Mesenchymal stem cell (in vitro differentiated cells and primary cell): ENCODE measurements around the gene ERICH6B.

Source experiments
- DNase-seq: peaks from one replicate; pipeline ENCODE4 v3.0.0-alpha.2; 2013
- H2AFZ ChIP-seq: one replicate; pipeline ENCODE4 v1.6.1; 2013; ENCODE audit warnings: low read depth, mild to moderate bottlenecking, control low read depth, inconsistent platforms, low read length, moderate library complexity
- H2AK5ac ChIP-seq: 2 replicates; pipeline ENCODE4 v1.6.1; 2013; ENCODE audit warnings: low read length, moderate library complexity, mild to moderate bottlenecking, inconsistent platforms; ENCODE audit not compliant: severe bottlenecking
- H2BK120ac ChIP-seq: one replicate; pipeline ENCODE4 v1.6.1; 2013; ENCODE audit warnings: low read depth, mild to moderate bottlenecking, inconsistent platforms, low read length, moderate library complexity
- H2BK12ac ChIP-seq, 2 experiments: one replicate each; pipeline ENCODE4 v1.6.1; 2013; ENCODE audit warnings: inconsistent platforms in 2 of 2, low read length in 2 of 2, mild to moderate bottlenecking in 2 of 2, moderate library complexity in 2 of 2, control low read depth in 1 of 2
- H2BK15ac ChIP-seq: one replicate; pipeline ENCODE4 v1.6.1; 2013; ENCODE audit warnings: mild to moderate bottlenecking, low read depth, inconsistent platforms; ENCODE audit not compliant: poor library complexity, severe bottlenecking
- H2BK5ac ChIP-seq: 2 replicates; pipeline ENCODE4 v1.6.1; 2013; ENCODE audit warnings: low read depth, mild to moderate bottlenecking, low read length, control low read depth, inconsistent platforms; ENCODE audit not compliant: poor library complexity, severe bottlenecking
- H3K14ac ChIP-seq, 2 experiments: one replicate each; pipeline ENCODE4 v1.6.1; 2013; ENCODE audit warnings: inconsistent platforms in 2 of 2, low read length in 2 of 2, control low read depth in 1 of 2, mild to moderate bottlenecking in 1 of 2, moderate library complexity in 1 of 2
- H3K18ac ChIP-seq, 2 experiments: one replicate each; pipeline ENCODE4 v1.6.1; 2013; ENCODE audit warnings: inconsistent platforms in 2 of 2, low read length in 2 of 2, control low read depth in 1 of 2, low read depth in 1 of 2, mild to moderate bottlenecking in 1 of 2
- H3K23ac ChIP-seq, 2 experiments: one replicate each; pipeline ENCODE4 v1.6.1; 2013; ENCODE audit warnings: inconsistent platforms in 2 of 2, low read length in 2 of 2, mild to moderate bottlenecking in 2 of 2, moderate library complexity in 2 of 2, control low read depth in 1 of 2
- H3K27ac ChIP-seq: 2 replicates; pipeline ENCODE4 v1.5.1; 2013; ENCODE audit warnings: mild to moderate bottlenecking, moderate library complexity, low read length, control low read depth, inconsistent platforms; ENCODE audit not compliant: poor library complexity, severe bottlenecking
- H3K27me3 ChIP-seq, 2 experiments: 2 replicates each; pipeline versions ENCODE4 v1.6.1 to v1.7.0; 2013; ENCODE audit warnings: low read length in 2 of 2, mild to moderate bottlenecking in 2 of 2, moderate library complexity in 2 of 2, control low read depth in 1 of 2, inconsistent platforms in 1 of 2; ENCODE audit not compliant: control insufficient read depth in 1 of 2, insufficient read depth in 1 of 2
- H3K36me3 ChIP-seq, 2 experiments: 2 replicates each; pipeline versions ENCODE4 v1.6.1 to v1.7.0; 2013; ENCODE audit warnings: low read length in 2 of 2, control low read depth in 1 of 2, inconsistent platforms in 1 of 2, low read depth in 1 of 2, mild to moderate bottlenecking in 1 of 2; ENCODE audit not compliant: insufficient read depth in 2 of 2, control insufficient read depth in 1 of 2
- H3K4ac ChIP-seq, 2 experiments: one replicate each; pipeline ENCODE4 v1.6.1; 2013; ENCODE audit warnings: inconsistent platforms in 2 of 2, low read length in 2 of 2, mild to moderate bottlenecking in 2 of 2, moderate library complexity in 2 of 2, control low read depth in 1 of 2, low read depth in 1 of 2
- H3K4me1 ChIP-seq: 2 replicates; pipeline ENCODE4 v1.6.1; 2013; ENCODE audit warnings: low read depth, low read length, control low read depth; ENCODE audit not compliant: control insufficient read depth, insufficient read depth
- H3K4me2 ChIP-seq: 2 replicates; pipeline ENCODE4 v1.6.1; 2013; ENCODE audit warnings: low read length, mild to moderate bottlenecking, inconsistent platforms; ENCODE audit not compliant: poor library complexity, severe bottlenecking
- H3K4me3 ChIP-seq, 2 experiments: 2 replicates each; pipeline versions ENCODE4 v1.5.1 to v1.7.0; 2013; ENCODE audit warnings: low read length in 2 of 2, mild to moderate bottlenecking in 2 of 2, control low read depth in 1 of 2, low read depth in 1 of 2; ENCODE audit not compliant: insufficient read depth in 1 of 2
- H3K79me1 ChIP-seq: replicated peaks from 2 replicates; pipeline ENCODE4 v1.6.1; 2013; ENCODE audit warnings: mild to moderate bottlenecking, control low read depth, low read length, inconsistent platforms; ENCODE audit not compliant: poor library complexity, severe bottlenecking
- H3K9ac ChIP-seq: 2 replicates; pipeline ENCODE4 v1.7.0; 2013; ENCODE audit warnings: mild to moderate bottlenecking, low read length, moderate library complexity
- H3K9me3 ChIP-seq: 2 replicates; pipeline ENCODE4 v1.7.0; 2013; ENCODE audit warnings: mild to moderate bottlenecking, low read length; ENCODE audit not compliant: control insufficient read depth
- H4K8ac ChIP-seq: one replicate; pipeline ENCODE4 v1.6.1; 2013; ENCODE audit warnings: inconsistent platforms, mild to moderate bottlenecking, low read length, moderate library complexity
- H4K91ac ChIP-seq: one replicate; pipeline ENCODE4 v1.6.1; 2013; ENCODE audit warnings: mild to moderate bottlenecking, low read length, inconsistent platforms
- WGBS: methylation state at CpG from one replicate; pipeline ENCODE4 v1.1.7; 2013; ENCODE audit warnings: mixed read lengths; 5-methylcytosine and 5-hydroxymethylcytosine counted together

ERICH6B gene

DNA sequence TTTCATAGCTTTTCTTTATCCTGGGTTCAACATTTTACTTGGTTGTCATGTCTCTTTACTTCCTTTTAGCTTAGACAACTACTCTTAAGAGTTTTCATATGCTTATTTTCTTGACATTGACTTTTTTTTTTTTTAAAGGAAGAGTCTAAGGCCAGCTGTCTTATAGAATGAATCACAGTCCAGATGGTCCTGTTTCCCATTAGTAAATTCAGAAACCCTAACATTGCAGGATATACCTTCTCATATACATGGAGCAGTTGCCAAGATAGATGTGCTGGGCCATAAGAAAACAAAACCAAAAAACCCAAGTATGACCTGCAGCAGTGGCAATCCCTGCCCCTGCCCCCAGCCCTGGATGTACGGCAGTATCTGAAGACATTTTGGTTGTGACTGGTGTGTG is 78.0 kb downstream of the ERICH6B start:
- Histone ChIP-seq H2AFZ (no peak overlapping the region), H3K4me2 (no peak overlapping the region), H3K14ac (no peak overlapping the region), H3K27me3 (no peaks in the 10 kb centered on the region), H3K9me3 (no peaks in the 10 kb centered on the region), H4K8ac (no peak overlapping the region), H3K4me3 (no peak overlapping the region), H3K79me1 (peaks cover 5% of the 10 kb centered on the region), H3K36me3 (peaks cover 29 to 50% of the 10 kb centered on the region in 2 experiments), H3K23ac (no peak overlapping the region), H2BK120ac (no peak overlapping the region), H3K4ac (no peak overlapping the region), H3K4me1 (no peaks in the 10 kb centered on the region), H2BK12ac (no peak overlapping the region), H4K91ac (no peak overlapping the region), H3K18ac (no peak overlapping the region), H2BK5ac (no peak overlapping the region), H2AK5ac (no peak overlapping the region), H3K27ac (no peak overlapping the region), H2BK15ac (no peak overlapping the region), H3K9ac (no peak overlapping the region)
- no peak for DNase-seq
- 100% methylated on average over 1 of the region's 1 CpG for WGBS

DNA sequence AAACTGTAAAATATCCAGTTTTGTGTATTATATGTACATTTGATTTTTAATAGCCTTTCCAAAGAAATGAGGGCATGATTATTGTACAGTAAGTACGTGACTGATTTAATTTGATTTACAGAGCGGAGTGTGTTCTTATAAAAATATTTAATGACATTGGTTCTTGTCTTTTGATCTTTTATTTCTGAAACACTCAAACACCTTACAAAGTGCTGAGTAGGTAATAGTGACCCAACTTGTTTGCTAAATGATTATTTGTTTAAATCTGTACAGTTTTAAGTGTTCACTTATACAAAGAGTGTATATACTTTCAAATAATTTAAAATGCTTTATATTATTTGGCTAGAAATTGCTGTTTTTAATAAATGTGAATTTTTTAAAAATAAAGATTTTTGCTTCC is 79.3 kb downstream of the ERICH6B start:
- Histone ChIP-seq H4K8ac (no peak overlapping the region), H3K79me1 (peaks cover 8% of the 10 kb centered on the region), H2BK12ac (no peak overlapping the region), H3K27ac (no peak overlapping the region), H2AFZ (no peak overlapping the region), H2AK5ac (no peak overlapping the region), H2BK15ac (no peak overlapping the region), H3K23ac (no peak overlapping the region), H3K14ac (no peak overlapping the region), H3K4me1 (no peaks in the 10 kb centered on the region), H2BK5ac (no peak overlapping the region), H2BK120ac (no peak overlapping the region), H3K4me2 (no peak overlapping the region), H3K36me3 (peaks cover 34 to 61% of the 10 kb centered on the region in 2 experiments), H3K18ac (no peak overlapping the region), H3K9ac (no peak overlapping the region), H3K27me3 (no peaks in the 10 kb centered on the region), H4K91ac (no peak overlapping the region), H3K4ac (no peak overlapping the region), H3K4me3 (no peak overlapping the region), H3K9me3 (no peaks in the 10 kb centered on the region)
- DNase-seq = no peak
- no CpG with 5 or more reads among the region's 2 CpGs for whole genome bisulfite sequencing

DNA sequence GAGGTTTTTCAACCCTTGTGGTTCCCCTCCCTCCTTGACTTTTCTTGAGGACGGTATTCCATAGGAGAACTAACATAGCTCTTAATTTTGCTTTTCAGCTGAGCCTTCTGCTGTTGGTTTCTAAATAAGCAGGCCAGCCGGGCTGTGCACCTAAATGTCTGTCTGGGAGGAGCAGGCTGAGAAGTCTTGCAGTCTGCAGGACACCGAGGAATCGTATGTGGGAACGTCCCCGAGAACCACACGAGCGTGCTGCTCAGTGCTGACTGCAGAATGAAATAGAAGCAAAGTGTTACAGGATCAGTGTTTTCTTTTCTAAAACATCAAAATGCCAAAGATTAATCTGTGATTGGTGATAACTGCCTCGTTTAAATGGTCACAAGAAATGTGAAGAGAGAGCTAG is 80.9 kb downstream of the ERICH6B start:
- Histone ChIP-seq H3K9me3 (no peaks in the 10 kb centered on the region), H4K91ac (no peak overlapping the region), H2BK12ac (no peak overlapping the region), H3K4ac (no peak overlapping the region), H3K9ac (no peak overlapping the region), H3K4me3 (no peak overlapping the region), H2BK15ac (no peak overlapping the region), H2BK5ac (no peak overlapping the region), H3K23ac (no peak overlapping the region), H3K36me3 (peaks cover 34 to 77% of the 10 kb centered on the region in 2 experiments), H3K79me1 (peaks cover 12% of the 10 kb centered on the region), H3K27ac (no peak overlapping the region), H2AFZ (no peak overlapping the region), H4K8ac (no peak overlapping the region), H2AK5ac (no peak overlapping the region), H3K27me3 (no peaks in the 10 kb centered on the region), H3K18ac (no peak overlapping the region), H2BK120ac (no peak overlapping the region), H3K4me2 (no peak overlapping the region), H3K4me1 (no peaks in the 10 kb centered on the region), H3K14ac (no peak overlapping the region)
- no peak for DNase-seq
- 95% methylated on average over 9 of the region's 9 CpGs for WGBS

DNA sequence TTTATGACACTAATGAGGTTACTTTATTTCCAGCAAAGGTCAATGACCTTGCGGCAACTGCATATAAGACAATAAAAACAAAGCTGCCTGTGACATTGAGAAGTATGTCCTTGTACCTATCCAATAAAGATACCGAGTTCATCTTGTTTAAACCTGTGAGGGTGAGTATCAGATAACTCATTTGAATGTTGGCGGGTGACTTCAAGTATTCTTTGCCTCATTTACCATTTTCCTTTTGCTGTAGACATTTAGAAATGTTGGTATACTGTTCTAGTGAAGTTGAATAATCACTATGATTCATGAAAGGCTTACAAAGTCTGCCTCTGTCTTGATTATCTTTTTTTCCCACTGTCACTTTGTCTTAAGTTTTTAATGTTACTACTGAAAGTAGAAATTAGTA is 85.8 kb downstream of the ERICH6B start:
- H3K9ac ChIP-seq = no peak overlapping the region
- peaks cover 20% of the 10 kb centered on the region for H3K79me1 ChIP-seq
- H2AK5ac ChIP-seq = no peak overlapping the region
- H3K4ac ChIP-seq = no peak overlapping the region
- no peaks in the 10 kb centered on the region for H3K27me3 ChIP-seq
- no peaks in the 10 kb centered on the region for H3K4me1 ChIP-seq
- H3K4me3 ChIP-seq = no peak overlapping the region
- no peak overlapping the region for H2BK15ac ChIP-seq
- H3K23ac ChIP-seq = no peak overlapping the region
- no peak overlapping the region for H2BK120ac ChIP-seq
- no peak overlapping the region for H2BK5ac ChIP-seq
- H3K4me2 ChIP-seq = no peak overlapping the region
- H3K9me3 ChIP-seq = no peaks in the 10 kb centered on the region
- H2BK12ac ChIP-seq = no peak overlapping the region
- no peak overlapping the region for H4K8ac ChIP-seq
- no peak overlapping the region for H3K18ac ChIP-seq
- H2AFZ ChIP-seq = no peak overlapping the region
- no peak for DNase-seq
- WGBS = no CpG with 5 or more reads among the region's 3 CpGs
- H3K36me3 ChIP-seq = peaks cover 21 to 88% of the 10 kb centered on the region in 2 experiments
- no peak overlapping the region for H3K27ac ChIP-seq
- H3K14ac ChIP-seq = no peak overlapping the region
- no peak overlapping the region for H4K91ac ChIP-seq
